Measurements from ENCODE around the gene CYFIP2. TPM values are rescaled to one million over a fixed set of nuclear protein-coding genes. Genes with fewer than 3 reads are reported as not detected.
A peak's percentile ranks its signal among the peaks of the same experiment; 100 is the strongest.
"Not testable (repeated sequence)": the region's sequence is repeated elsewhere in the genome, so short reads cannot be mapped to it uniquely, and the experiment has no call there.

The CYFIP2 gene
- 366 TPM for polyA plus RNA-seq

GRCh38 chr5:157265714-157266285 lies at the start of gene CYFIP2:
Gene CYFIP2 (plus strand): TSS chr5:157266123. CDS start chr5:157285362, 19,239 bp downstream.
- Mint-ChIP-seq H3K27ac (peak within 1 kb of the TSS; percentile 95 to 99 (median 99)), H3K4me3 (peak within 1 kb of the TSS; percentile 95 to 98 (median 97)), H3K9me3 (no peaks in the 10 kb centered on the region), H3K4me1 (peaks cover 49 to 52% (median 50%) of the 10 kb centered on the region in 3 donors), H3K36me3 (peaks cover 9% of the 10 kb centered on the region), H3K27me3 (no peaks in the 10 kb centered on the region)

GRCh38 chr5:157216391-157217142 lies 49.4 kb upstream of the CYFIP2 start:
- no peaks in the 10 kb centered on the region for H3K9me3 Mint-ChIP-seq
- H3K4me1 Mint-ChIP-seq, result peaks cover 28 to 41% (median 34%) of the 10 kb centered on the region in 3 donors
- peaks cover 20% of the 10 kb centered on the region for H3K27me3 Mint-ChIP-seq
- H3K4me3 Mint-ChIP-seq, result peak overlapping the region in 1 of 4 donors; percentile 75
- H3K36me3 Mint-ChIP-seq, result peaks cover 3% of the 10 kb centered on the region
- H3K27ac Mint-ChIP-seq, result peak overlapping the region in 1 of 3 donors; percentile 27

GRCh38 chr5:157217289-157218024 lies 48.5 kb upstream of the CYFIP2 start:
- Mint-ChIP-seq H3K27me3 (peaks cover 21% of the 10 kb centered on the region), H3K4me1 (peaks cover 28 to 47% (median 39%) of the 10 kb centered on the region in 3 donors), H3K27ac (peak overlapping the region in 1 of 3 donors; percentile 17), H3K9me3 (no peaks in the 10 kb centered on the region), H3K36me3 (peaks cover 3% of the 10 kb centered on the region), H3K4me3 (peak overlapping the region in 2 of 4 donors; percentile 69 to 75)

- Mint-ChIP-seq H3K27ac (no peak overlapping the region), H3K27me3 (peaks cover 24% of the 10 kb centered on the region), H3K36me3 (peaks cover 3% of the 10 kb centered on the region), H3K4me1 (peaks cover 31 to 48% (median 45%) of the 10 kb centered on the region in 3 donors), H3K4me3 (peak overlapping the region in 2 of 4 donors; percentile 4 to 57), H3K9me3 (no peaks in the 10 kb centered on the region)
Observed at GRCh38 chr5:157219491-157220271, 46.2 kb upstream of the CYFIP2 start.

GRCh38 chr5:157221959-157222358 lies 44.0 kb upstream of the CYFIP2 start:
- peak overlapping the region in 1 of 4 donors; percentile 30 for H3K4me3 Mint-ChIP-seq
- peak overlapping the region in 1 of 3 donors; percentile 63 for H3K27ac Mint-ChIP-seq
- peaks cover 2% of the 10 kb centered on the region for H3K36me3 Mint-ChIP-seq
- H3K27me3 Mint-ChIP-seq, result peaks cover 17% of the 10 kb centered on the region
- H3K9me3 Mint-ChIP-seq, result no peaks in the 10 kb centered on the region
- peaks cover 10 to 26% (median 24%) of the 10 kb centered on the region in 3 donors for H3K4me1 Mint-ChIP-seq

- Mint-ChIP-seq H3K4me1 (peaks cover 9 to 22% (median 19%) of the 10 kb centered on the region in 3 donors), H3K27ac (no peak overlapping the region), H3K27me3 (peaks cover 14% of the 10 kb centered on the region), H3K9me3 (no peaks in the 10 kb centered on the region), H3K36me3 (peaks cover 2% of the 10 kb centered on the region), H3K4me3 (peak overlapping the region in 2 of 4 donors; percentile 39 to 73)
Observed at GRCh38 chr5:157222506-157223230, 43.3 kb upstream of the CYFIP2 start.

- peaks cover 9 to 16% (median 13%) of the 10 kb centered on the region in 3 donors for H3K4me1 Mint-ChIP-seq
- H3K4me3 Mint-ChIP-seq, result no peak overlapping the region
- H3K9me3 Mint-ChIP-seq, result no peaks in the 10 kb centered on the region
- no peak overlapping the region for H3K27ac Mint-ChIP-seq
- H3K36me3 Mint-ChIP-seq, result peaks cover 4% of the 10 kb centered on the region
- peaks cover 11% of the 10 kb centered on the region for H3K27me3 Mint-ChIP-seq
Observed at GRCh38 chr5:157225469-157226422, 40.2 kb upstream of the CYFIP2 start.

- peaks cover 0 to 1% (median 0%) of the 10 kb centered on the region in 3 donors for H3K4me1 Mint-ChIP-seq
Observed at GRCh38 chr5:157230610-157231009, 35.3 kb upstream of the CYFIP2 start.

GRCh38 chr5:157232706-157233105 lies 33.2 kb upstream of the CYFIP2 start:
- Mint-ChIP-seq H3K36me3 (peaks cover 3% of the 10 kb centered on the region), H3K9me3 (no peaks in the 10 kb centered on the region), H3K4me1 (peaks cover 0 to 1% (median 0%) of the 10 kb centered on the region in 3 donors), H3K4me3 (no peak overlapping the region), H3K27me3 (no peaks in the 10 kb centered on the region), H3K27ac (no peak overlapping the region)

More at GRCh38 chr5:157230610-157231009, 35.3 kb upstream of the CYFIP2 start:
- no peaks in the 10 kb centered on the region for H3K9me3 Mint-ChIP-seq
- peaks cover 3% of the 10 kb centered on the region for H3K36me3 Mint-ChIP-seq
- H3K27me3 Mint-ChIP-seq, result no peaks in the 10 kb centered on the region
- no peak overlapping the region for H3K27ac Mint-ChIP-seq
- no peak overlapping the region for H3K4me3 Mint-ChIP-seq

- peaks cover 3% of the 10 kb centered on the region for H3K36me3 Mint-ChIP-seq
- no peak overlapping the region for H3K27ac Mint-ChIP-seq
- no peak overlapping the region for H3K4me3 Mint-ChIP-seq
- H3K4me1 Mint-ChIP-seq, result peaks cover 0 to 1% (median 0%) of the 10 kb centered on the region in 3 donors
- H3K9me3 Mint-ChIP-seq, result no peaks in the 10 kb centered on the region
- H3K27me3 Mint-ChIP-seq, result no peaks in the 10 kb centered on the region
Observed at GRCh38 chr5:157233515-157233914, 32.4 kb upstream of the CYFIP2 start.

- H3K9me3 Mint-ChIP-seq, result no peaks in the 10 kb centered on the region
- H3K36me3 Mint-ChIP-seq, result peaks cover 1% of the 10 kb centered on the region
- H3K27me3 Mint-ChIP-seq, result no peaks in the 10 kb centered on the region
- no peak overlapping the region for H3K27ac Mint-ChIP-seq
- H3K4me3 Mint-ChIP-seq, result no peak overlapping the region
- H3K4me1 Mint-ChIP-seq, result peaks cover 0 to 1% (median 0%) of the 10 kb centered on the region in 3 donors
Observed at GRCh38 chr5:157236423-157236822, 29.5 kb upstream of the CYFIP2 start.

- Mint-ChIP-seq H3K36me3 (peaks cover 2% of the 10 kb centered on the region), H3K4me3 (no peak overlapping the region), H3K27ac (no peak overlapping the region), H3K4me1 (peaks cover 0 to 1% (median 0%) of the 10 kb centered on the region in 3 donors), H3K9me3 (no peaks in the 10 kb centered on the region), H3K27me3 (no peaks in the 10 kb centered on the region)
Observed at GRCh38 chr5:157241483-157241882, 24.4 kb upstream of the CYFIP2 start.

GRCh38 chr5:157244704-157245103 lies 21.2 kb upstream of the CYFIP2 start:
- not testable (repeated sequence) for H3K27me3 Mint-ChIP-seq, H3K36me3 Mint-ChIP-seq, H3K27ac Mint-ChIP-seq, H3K9me3 Mint-ChIP-seq, H3K4me3 Mint-ChIP-seq
- peaks cover 6 to 13% (median 10%) of the 10 kb centered on the region in 3 donors for H3K4me1 Mint-ChIP-seq

Measured in IgD-negative memory B cell (primary cell).